ENCODE measurements around the gene TMEM184B. TPM values are rescaled to one million over a fixed set of nuclear protein-coding genes. Genes with fewer than 3 reads are reported as not detected.
A peak's percentile ranks its signal among the peaks of the same experiment; 100 is the strongest.

TMEM184B gene
- total RNA-seq, 1 donor from 2014 or later: 39.1 TPM

- Mint-ChIP-seq H3K27me3 (ENCODE audit: insufficient read depth) (no peaks in the 10 kb centered on the region), H3K4me1 (ENCODE audit: low read depth) (no peaks in the 10 kb centered on the region), H3K36me3 (ENCODE audit: low read depth) (peaks cover 8% of the 10 kb centered on the region), H3K27ac (no peak overlapping the region), H3K9me3 (no peaks in the 10 kb centered on the region), H3K4me3 (no peak overlapping the region)
- DNase-seq (ENCODE audit: low spot score): no peak
- intact Hi-C loops (cut with micrococcal nuclease): no loop called here
These were observed 11.2 kb upstream of the TMEM184B start for GRCh38 chr22:38284042-38284402.

GRCh38 chr22:38282397-38282796 lies 9.6 kb upstream of the TMEM184B start:
- Mint-ChIP-seq H3K9me3 (no peaks in the 10 kb centered on the region), H3K27ac (no peak overlapping the region), H3K27me3 (ENCODE audit: insufficient read depth) (no peaks in the 10 kb centered on the region), H3K4me3 (no peak overlapping the region), H3K4me1 (ENCODE audit: low read depth) (no peaks in the 10 kb centered on the region), H3K36me3 (ENCODE audit: low read depth) (peaks cover 5% of the 10 kb centered on the region)
- no peak for DNase-seq (ENCODE audit: low spot score)
- intact Hi-C loops (cut with micrococcal nuclease): no loop called here

GRCh38 chr22:38276166-38276565 lies 3.4 kb upstream of the TMEM184B start:
- intact Hi-C loops (cut with micrococcal nuclease): no loop called here
- H3K36me3 Mint-ChIP-seq (ENCODE audit: low read depth): no peaks in the 10 kb centered on the region
- H3K9me3 Mint-ChIP-seq: no peaks in the 10 kb centered on the region
- H3K27ac Mint-ChIP-seq: no peak overlapping the region
- peaks cover 11% of the 10 kb centered on the region for H3K27me3 Mint-ChIP-seq (ENCODE audit: insufficient read depth)
- H3K4me1 Mint-ChIP-seq (ENCODE audit: low read depth): peaks cover 20% of the 10 kb centered on the region
- no peak for DNase-seq (ENCODE audit: low spot score)
- no peak overlapping the region for H3K4me3 Mint-ChIP-seq

DNA sequence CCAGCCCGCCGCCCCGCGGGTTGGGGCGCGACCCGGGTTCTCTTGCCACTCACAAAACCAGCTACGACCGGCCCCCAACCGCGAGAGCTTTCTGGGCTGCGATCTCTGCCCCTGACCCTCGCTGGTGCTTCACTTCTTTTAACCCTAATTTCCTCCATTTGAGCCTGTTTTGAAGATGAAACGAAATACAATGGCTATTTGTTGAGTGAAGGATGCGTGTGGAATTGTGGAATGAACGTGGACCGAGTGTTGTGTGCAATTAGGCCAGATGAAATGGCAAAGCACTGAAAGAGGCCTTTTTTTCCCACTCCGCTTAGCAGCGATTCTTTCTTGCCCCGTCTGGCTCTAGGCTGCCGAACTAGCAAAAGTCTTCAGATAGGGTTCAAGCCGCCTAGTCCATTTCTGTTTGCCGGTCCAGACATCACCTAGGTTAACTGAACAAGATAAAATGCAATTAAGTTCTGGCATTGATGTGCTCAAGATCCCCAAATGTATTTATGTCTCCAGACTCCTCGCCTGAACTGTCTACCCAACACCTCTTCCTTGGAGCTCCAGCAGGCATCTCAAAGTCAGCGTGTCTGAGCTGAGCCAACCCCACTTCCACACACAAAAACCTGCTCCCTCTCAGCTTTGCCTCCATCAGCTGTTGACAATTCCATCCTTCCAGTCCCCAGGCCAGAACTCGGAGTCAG lies 471 bp upstream of the TMEM184B start:
- Mint-ChIP-seq H3K27me3 (ENCODE audit: insufficient read depth) (peaks cover 11% of the 10 kb centered on the region), H3K9me3 (no peaks in the 10 kb centered on the region), H3K4me1 (ENCODE audit: low read depth) (peaks cover 41% of the 10 kb centered on the region), H3K36me3 (ENCODE audit: low read depth) (peaks cover 4% of the 10 kb centered on the region), H3K4me3 (peak overlapping the region; percentile 85), H3K27ac (peak overlapping the region; percentile 87)
- intact Hi-C loops (cut with micrococcal nuclease): loop anchor here (1.0 to 5.0 kb wide), 4 partner anchors 44 to 298 kb away; partner anchors contain the start of genes CSNK1E, DMC1, MAFF and PLA2G6
- DNase-seq (ENCODE audit: low spot score): no peak

GRCh38 chr22:38271927-38272372 lies 860 bp downstream of the TMEM184B start:
- Mint-ChIP-seq H3K27ac (peak overlapping the region; percentile 72), H3K9me3 (no peaks in the 10 kb centered on the region)

GRCh38 chr22:38271101-38271500 lies 1.7 kb downstream of the TMEM184B start:
- Mint-ChIP-seq H3K9me3 (no peaks in the 10 kb centered on the region), H3K36me3 (ENCODE audit: low read depth) (peaks cover 8% of the 10 kb centered on the region), H3K4me3 (peak overlapping the region; percentile 87), H3K27me3 (ENCODE audit: insufficient read depth) (peaks cover 11% of the 10 kb centered on the region), H3K27ac (no peak overlapping the region), H3K4me1 (ENCODE audit: low read depth) (peaks cover 57% of the 10 kb centered on the region)
- intact Hi-C loops (cut with micrococcal nuclease): loop anchor here (5.0 kb wide), 1 partner anchor 69 kb away; the partner anchor contains the start of gene MAFF
- no peak for DNase-seq (ENCODE audit: low spot score)

More at GRCh38 chr22:38271927-38272372, 860 bp downstream of the TMEM184B start:
- Mint-ChIP-seq H3K36me3 (ENCODE audit: low read depth) (peaks cover 4% of the 10 kb centered on the region), H3K27me3 (ENCODE audit: insufficient read depth) (peaks cover 11% of the 10 kb centered on the region), H3K4me3 (peak overlapping the region; percentile 87), H3K4me1 (ENCODE audit: low read depth) (peaks cover 51% of the 10 kb centered on the region)
- intact Hi-C loops (cut with micrococcal nuclease): loop anchor here (2.0 to 5.0 kb wide), 3 partner anchors 70 to 299 kb away; partner anchors contain the start of genes DMC1, MAFF and PLA2G6
- no peak for DNase-seq (ENCODE audit: low spot score)

GRCh38 chr22:38270091-38270992 lies 2.5 kb downstream of the TMEM184B start:
- H3K36me3 Mint-ChIP-seq (ENCODE audit: low read depth): peaks cover 8% of the 10 kb centered on the region
- intact Hi-C loops (cut with micrococcal nuclease): loop anchor here (5.0 kb wide), 1 partner anchor 68 kb away; the partner anchor contains the start of gene MAFF
- H3K4me1 Mint-ChIP-seq (ENCODE audit: low read depth): peaks cover 65% of the 10 kb centered on the region

GRCh38 chr22:38269466-38269865 lies 3.3 kb downstream of the TMEM184B start:
- peaks cover 8% of the 10 kb centered on the region for H3K36me3 Mint-ChIP-seq (ENCODE audit: low read depth)
- peaks cover 68% of the 10 kb centered on the region for H3K4me1 Mint-ChIP-seq (ENCODE audit: low read depth)
- H3K27me3 Mint-ChIP-seq (ENCODE audit: insufficient read depth): peaks cover 4% of the 10 kb centered on the region
- intact Hi-C loops (cut with micrococcal nuclease): no loop called here
- no peak overlapping the region for H3K4me3 Mint-ChIP-seq
- H3K9me3 Mint-ChIP-seq: no peaks in the 10 kb centered on the region
- H3K27ac Mint-ChIP-seq: no peak overlapping the region
- no peak for DNase-seq (ENCODE audit: low spot score)

More at GRCh38 chr22:38270091-38270992, 2.5 kb downstream of the TMEM184B start:
- H3K27ac Mint-ChIP-seq: no peak overlapping the region
- H3K9me3 Mint-ChIP-seq: no peaks in the 10 kb centered on the region
- peaks cover 8% of the 10 kb centered on the region for H3K27me3 Mint-ChIP-seq (ENCODE audit: insufficient read depth)
- peak overlapping the region; percentile 87 for H3K4me3 Mint-ChIP-seq
- no peak for DNase-seq (ENCODE audit: low spot score)

- Mint-ChIP-seq H3K4me3 (peak overlapping the region; percentile 33), H3K27ac (peak overlapping the region; percentile 91), H3K36me3 (ENCODE audit: low read depth) (peaks cover 12% of the 10 kb centered on the region), H3K4me1 (ENCODE audit: low read depth) (peaks cover 61% of the 10 kb centered on the region), H3K27me3 (ENCODE audit: insufficient read depth) (no peaks in the 10 kb centered on the region), H3K9me3 (no peaks in the 10 kb centered on the region)
- peak; percentile 52 for DNase-seq (ENCODE audit: low spot score)
- intact Hi-C loops (cut with micrococcal nuclease): no loop called here
These were observed 5.7 kb downstream of the TMEM184B start for GRCh38 chr22:38267086-38267485.

GRCh38 chr22:38266120-38266519 lies 6.7 kb downstream of the TMEM184B start:
- intact Hi-C loops (cut with micrococcal nuclease): no loop called here
- DNase-seq (ENCODE audit: low spot score): no peak
- Mint-ChIP-seq H3K9me3 (no peaks in the 10 kb centered on the region), H3K4me1 (ENCODE audit: low read depth) (peaks cover 56% of the 10 kb centered on the region), H3K4me3 (no peak overlapping the region), H3K27ac (no peak overlapping the region), H3K27me3 (ENCODE audit: insufficient read depth) (no peaks in the 10 kb centered on the region), H3K36me3 (ENCODE audit: low read depth) (peaks cover 12% of the 10 kb centered on the region)

- Mint-ChIP-seq H3K9me3 (no peaks in the 10 kb centered on the region), H3K4me3 (no peak overlapping the region), H3K27me3 (ENCODE audit: insufficient read depth) (no peaks in the 10 kb centered on the region), H3K27ac (no peak overlapping the region), H3K4me1 (ENCODE audit: low read depth) (peaks cover 43% of the 10 kb centered on the region), H3K36me3 (ENCODE audit: low read depth) (peaks cover 12% of the 10 kb centered on the region)
- intact Hi-C loops (cut with micrococcal nuclease): no loop called here
- DNase-seq (ENCODE audit: low spot score): no peak
These were observed 8.4 kb downstream of the TMEM184B start for GRCh38 chr22:38264322-38264843.

DNA sequence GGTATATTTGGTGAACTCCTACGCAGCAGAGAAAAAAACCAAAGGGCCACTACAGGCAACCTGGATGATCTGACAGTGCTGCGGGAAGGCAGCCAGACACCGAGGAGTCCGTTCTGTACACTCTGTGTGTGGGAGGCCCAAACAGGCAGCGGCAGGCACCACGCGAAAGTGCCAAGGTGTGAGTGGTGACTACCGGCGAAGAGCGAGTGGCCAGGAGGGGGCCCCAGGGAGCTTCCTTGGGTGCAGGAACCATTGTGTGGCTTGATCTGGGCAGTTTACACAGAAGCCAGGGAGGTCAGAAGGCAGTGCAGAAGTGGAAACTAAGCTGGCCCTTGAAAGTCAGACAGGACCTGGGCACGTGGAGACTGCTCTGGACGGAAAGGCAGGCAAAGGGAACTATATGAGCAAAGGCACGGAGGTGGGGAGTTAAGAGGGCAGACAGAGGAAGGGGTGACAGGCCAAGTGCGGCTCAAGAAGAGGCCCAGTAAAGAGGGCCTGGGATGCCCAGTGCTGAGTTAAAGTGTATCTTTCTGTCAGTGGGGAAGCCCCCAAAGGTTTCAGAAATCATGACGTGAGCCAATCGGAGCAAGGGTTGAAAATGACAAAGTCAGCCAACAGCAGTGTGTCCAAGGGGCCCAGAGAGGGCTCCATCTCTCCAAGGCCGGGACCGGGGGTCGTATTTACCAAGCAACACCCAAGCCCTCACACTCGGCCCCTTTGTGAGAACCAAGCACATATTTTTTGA lies 10.6 kb downstream of the TMEM184B start:
- Mint-ChIP-seq H3K27ac (no peak overlapping the region), H3K4me1 (ENCODE audit: low read depth) (peaks cover 28% of the 10 kb centered on the region), H3K27me3 (ENCODE audit: insufficient read depth) (no peaks in the 10 kb centered on the region), H3K36me3 (ENCODE audit: low read depth) (peaks cover 8% of the 10 kb centered on the region), H3K4me3 (no peak overlapping the region), H3K9me3 (no peaks in the 10 kb centered on the region)
- peak; percentile 14 for DNase-seq (ENCODE audit: low spot score)
- intact Hi-C loops (cut with micrococcal nuclease): loop anchor here (2.0 kb wide), 1 partner anchor 91 kb away; no protein-coding TSS in a partner anchor
